Measurements from ENCODE around the gene CNIH4. TPM values are rescaled to one million over a fixed set of nuclear protein-coding genes. Genes with fewer than 3 reads are reported as not detected.

The CNIH4 gene
- total RNA-seq, 1 experiment from 2014 or later, result 48.9 TPM

- Histone ChIP-seq H3K4me1 (ENCODE audit: control insufficient read depth in 1 of 2, insufficient read depth in 2 of 2, low read length in 2 of 2) (peaks cover 6 to 10% of the 10 kb centered on the region in 2 experiments; a peak in 3 of 4 replicates), H3K9ac (ENCODE audit: low read length) (no peak overlapping the region), H3K79me2 (ENCODE audit: insufficient read depth, low read length) (peaks cover 75% of the 10 kb centered on the region), H3K9me2 (ENCODE audit: insufficient read depth) (no peaks in the 10 kb centered on the region), H3K4me2 (ENCODE audit: low read length) (no peak overlapping the region), H3K27me3 (ENCODE audit: insufficient read depth, low read length) (no peaks in the 10 kb centered on the region), H3K36me3 (ENCODE audit: control insufficient read depth in 1 of 2, insufficient read depth in 2 of 2, low read length in 2 of 2) (no peaks in the 10 kb centered on the region; a peak in 1 of 4 replicates), H2AFZ (ENCODE audit: low read depth, low read length, poor library complexity, severe bottlenecking) (no peak overlapping the region), H3K4me3 (replicated peaks in 1 of 2; ENCODE audit: low read depth in 1 of 2, low read length in 2 of 2) (no peak overlapping the region), H3K9me3 (ENCODE audit: control insufficient read depth in 1 of 2, insufficient read depth in 1 of 2, low read depth in 1 of 2, low read length in 2 of 2) (no peaks in the 10 kb centered on the region), H4K20me1 (ENCODE audit: insufficient read depth) (no peaks in the 10 kb centered on the region), H3K27ac (ENCODE audit: low read depth, low read length) (no peak overlapping the region)
- TF ChIP-seq EZH2phosphoT487 (IDR thresholded peaks at IDR 0.05; ENCODE audit: borderline replicate concordance) (no peak), POLR2AphosphoS5 (IDR thresholded peaks at IDR 0.05; ENCODE audit: low read depth, low read length) (no peak), CBX3 (IDR thresholded peaks at IDR 0.05; ENCODE audit: low read depth) (no peak), ZNF274 (IDR thresholded peaks at IDR 0.05; ENCODE audit: low read depth, low read length) (no peak), ELF1 (IDR thresholded peaks at IDR 0.05; ENCODE audit: borderline replicate concordance, low read depth) (no peak), YY1 (IDR thresholded peaks at IDR 0.05; ENCODE audit: extremely low read depth, insufficient replicate concordance, low read depth, low read length) (no peak), ZFX (IDR thresholded peaks at IDR 0.05) (no peak), EGR1 (IDR thresholded peaks at IDR 0.05; ENCODE audit: low read depth) (no peak), JUND (IDR thresholded peaks at IDR 0.05) (no peak), EZH2 (IDR thresholded peaks at IDR 0.05) (no peak)
- TF ChIP-seq, protein P1, sequence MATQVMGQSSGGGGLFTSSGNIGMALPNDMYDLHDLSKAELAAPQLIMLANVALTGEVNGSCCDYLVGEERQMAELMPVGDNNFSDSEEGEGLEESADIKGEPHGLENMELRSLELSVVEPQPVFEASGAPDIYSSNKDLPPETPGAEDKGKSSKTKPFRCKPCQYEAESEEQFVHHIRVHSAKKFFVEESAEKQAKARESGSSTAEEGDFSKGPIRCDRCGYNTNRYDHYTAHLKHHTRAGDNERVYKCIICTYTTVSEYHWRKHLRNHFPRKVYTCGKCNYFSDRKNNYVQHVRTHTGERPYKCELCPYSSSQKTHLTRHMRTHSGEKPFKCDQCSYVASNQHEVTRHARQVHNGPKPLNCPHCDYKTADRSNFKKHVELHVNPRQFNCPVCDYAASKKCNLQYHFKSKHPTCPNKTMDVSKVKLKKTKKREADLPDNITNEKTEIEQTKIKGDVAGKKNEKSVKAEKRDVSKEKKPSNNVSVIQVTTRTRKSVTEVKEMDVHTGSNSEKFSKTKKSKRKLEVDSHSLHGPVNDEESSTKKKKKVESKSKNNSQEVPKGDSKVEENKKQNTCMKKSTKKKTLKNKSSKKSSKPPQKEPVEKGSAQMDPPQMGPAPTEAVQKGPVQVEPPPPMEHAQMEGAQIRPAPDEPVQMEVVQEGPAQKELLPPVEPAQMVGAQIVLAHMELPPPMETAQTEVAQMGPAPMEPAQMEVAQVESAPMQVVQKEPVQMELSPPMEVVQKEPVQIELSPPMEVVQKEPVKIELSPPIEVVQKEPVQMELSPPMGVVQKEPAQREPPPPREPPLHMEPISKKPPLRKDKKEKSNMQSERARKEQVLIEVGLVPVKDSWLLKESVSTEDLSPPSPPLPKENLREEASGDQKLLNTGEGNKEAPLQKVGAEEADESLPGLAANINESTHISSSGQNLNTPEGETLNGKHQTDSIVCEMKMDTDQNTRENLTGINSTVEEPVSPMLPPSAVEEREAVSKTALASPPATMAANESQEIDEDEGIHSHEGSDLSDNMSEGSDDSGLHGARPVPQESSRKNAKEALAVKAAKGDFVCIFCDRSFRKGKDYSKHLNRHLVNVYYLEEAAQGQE (IDR thresholded peaks at IDR 0.05; ENCODE audit: low read depth), result no peak
- TF ChIP-seq, protein P2, sequence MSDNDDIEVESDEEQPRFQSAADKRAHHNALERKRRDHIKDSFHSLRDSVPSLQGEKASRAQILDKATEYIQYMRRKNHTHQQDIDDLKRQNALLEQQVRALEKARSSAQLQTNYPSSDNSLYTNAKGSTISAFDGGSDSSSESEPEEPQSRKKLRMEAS (IDR thresholded peaks at IDR 0.05), result no peak
- ChIA-PET RAD21 (ENCODE audit: low non-redundant PET in 1 of 2, low total read pairs in 2 of 2, uncharacterized antibody in 2 of 2, unreplicated experiment in 2 of 2) (no interaction called here), CTCF (no interaction called here), POLR2A (no interaction called here)
- no peak for DNase-seq (ENCODE audit: low read depth, low spot score)
- no peak for ATAC-seq
- intact Hi-C loops (cut with micrococcal nuclease), result no loop called here
- no TSS peak for BruUV-seq (replicated peaks)
These were observed 30.7 kb upstream of the CNIH4 start for GRCh38 chr1:224325959-224326358.

Measured in HCT116 (cell line).